Measurements from ENCODE around the gene SOCS2.

Gene SOCS2

GRCh38 chr12:93591137-93591868 lies 18.8 kb downstream of the SOCS2 start:
- peak; percentile 88 for ATAC-seq
- TF ChIP-seq CSDC2 (CRISPR knock-in tag; IDR thresholded peaks at IDR 0.05) (0 out of 2 replicates have a peak, but pooled peaks have one; percentile 39), ZFP3 (CRISPR knock-in tag; IDR thresholded peaks at IDR 0.05) (0 out of 2 replicates have a peak, but pooled peaks have one; percentile 29), POU6F1 (CRISPR knock-in tag; IDR thresholded peaks at IDR 0.05; ENCODE audit: borderline replicate concordance, low read depth) (no peak)

- no peak for ATAC-seq
- TF ChIP-seq ARNTL (CRISPR knock-in tag; IDR thresholded peaks at IDR 0.05; ENCODE audit: borderline replicate concordance, low read depth) (no peak), CSDC2 (CRISPR knock-in tag; IDR thresholded peaks at IDR 0.05) (no peak), SNAI2 (CRISPR knock-in tag; IDR thresholded peaks at IDR 0.05) (no peak), ISL1 (CRISPR knock-in tag; IDR thresholded peaks at IDR 0.05) (no peak), ZNF565 (CRISPR knock-in tag; conservative IDR thresholded peaks at IDR 0.05; ENCODE audit: low read depth) (no peak), CSRNP3 (CRISPR knock-in tag; IDR thresholded peaks at IDR 0.05) (no peak), RARB (CRISPR knock-in tag; IDR thresholded peaks at IDR 0.05) (no peak), TOX (CRISPR knock-in tag; IDR thresholded peaks at IDR 0.05; ENCODE audit: borderline replicate concordance) (no peak), PPARA (CRISPR knock-in tag; IDR thresholded peaks at IDR 0.05; ENCODE audit: borderline replicate concordance) (no peak), ESRRG (CRISPR knock-in tag; IDR thresholded peaks at IDR 0.05) (no peak), TSHZ2 (CRISPR knock-in tag; IDR thresholded peaks at IDR 0.05) (no peak), OSR1 (CRISPR knock-in tag; IDR thresholded peaks at IDR 0.05) (no peak), GLIS3 (CRISPR knock-in tag; IDR thresholded peaks at IDR 0.05) (no peak)
These were observed 20.3 kb downstream of the SOCS2 start for GRCh38 chr12:93592641-93593406.

GRCh38 chr12:93593843-93594242 lies 21.4 kb downstream of the SOCS2 start:
- no peak for TF ChIP-seq CREB5 (CRISPR knock-in tag; IDR thresholded peaks at IDR 0.05; ENCODE audit: low read depth)
- TF ChIP-seq ISL1 (CRISPR knock-in tag; IDR thresholded peaks at IDR 0.05) = no peak
- no peak for TF ChIP-seq CSDC2 (CRISPR knock-in tag; IDR thresholded peaks at IDR 0.05)
- TF ChIP-seq ZC3H10 (CRISPR knock-in tag; IDR thresholded peaks at IDR 0.05) = no peak
- no peak for TF ChIP-seq ZNF8 (CRISPR knock-in tag; IDR thresholded peaks at IDR 0.05)
- TF ChIP-seq TCF4 (CRISPR knock-in tag; IDR thresholded peaks at IDR 0.05; ENCODE audit: borderline replicate concordance) = no peak
- TF ChIP-seq TSHZ2 (CRISPR knock-in tag; IDR thresholded peaks at IDR 0.05) = no peak
- no peak for TF ChIP-seq PPARA (CRISPR knock-in tag; IDR thresholded peaks at IDR 0.05; ENCODE audit: borderline replicate concordance)
- no peak for TF ChIP-seq ARNTL (CRISPR knock-in tag; IDR thresholded peaks at IDR 0.05; ENCODE audit: borderline replicate concordance, low read depth)
- TF ChIP-seq ZNF565 (CRISPR knock-in tag; conservative IDR thresholded peaks at IDR 0.05; ENCODE audit: low read depth) = no peak
- TF ChIP-seq TOX (CRISPR knock-in tag; IDR thresholded peaks at IDR 0.05; ENCODE audit: borderline replicate concordance) = no peak
- TF ChIP-seq OSR1 (CRISPR knock-in tag; IDR thresholded peaks at IDR 0.05) = no peak
- TF ChIP-seq GLIS3 (CRISPR knock-in tag; IDR thresholded peaks at IDR 0.05) = no peak
- ATAC-seq = no peak
